ENCODE data around the gene PRSS57. TPM values are rescaled to one million over a fixed set of nuclear protein-coding genes. Genes with fewer than 3 reads are reported as not detected.

The PRSS57 gene
- total RNA-seq, 1 experiment from 2014 or later = not detected

- peaks cover 5% of the 10 kb centered on the region for H3K9me3 ChIP-seq (ENCODE audit: low read depth, low read length, poor library complexity, severe bottlenecking)
- intact Hi-C loops (cut with micrococcal nuclease; ENCODE audit: unreplicated experiment) = no loop called here
- H3K27me3 ChIP-seq (replicated peaks; ENCODE audit: insufficient read depth, low read depth, low read length, poor library complexity) = no peaks in the 10 kb centered on the region
- ChIA-PET POLR2A (ENCODE audit: low non-redundant PET) (no interaction called here), CTCF (no interaction called here)
- no TSS peak for BruUV-seq (replicated peaks)
- no peak for DNase-seq (ENCODE audit: low spot score)
- H3K4me3 ChIP-seq (ENCODE audit: low read depth, low read length, poor library complexity, severe bottlenecking) = no peak overlapping the region
- TF ChIP-seq CTCF (conservative IDR thresholded peaks at IDR 0.05; ENCODE audit: low read depth, low read length) (no peak), EZH2 (IDR thresholded peaks at IDR 0.05; ENCODE audit: borderline replicate concordance, low read depth, low read length, poor library complexity, severe bottlenecking) (no peak)
- H3K36me3 ChIP-seq (ENCODE audit: insufficient read depth, low read length, poor library complexity, severe bottlenecking) = no peaks in the 10 kb centered on the region
- no peak overlapping the region for H3K27ac ChIP-seq (ENCODE audit: low read depth, low read length, poor library complexity, severe bottlenecking)
- no peaks in the 10 kb centered on the region for H3K4me1 ChIP-seq (ENCODE audit: insufficient read depth, low read length, poor library complexity, severe bottlenecking)
Observed at GRCh38 chr19:719636-720344, 24.5 kb upstream of the PRSS57 start.

- ChIA-PET POLR2A (ENCODE audit: low non-redundant PET) (no interaction called here), CTCF (no interaction called here)
- Histone ChIP-seq H3K36me3 (ENCODE audit: insufficient read depth, low read length, poor library complexity, severe bottlenecking) (no peaks in the 10 kb centered on the region), H3K4me3 (ENCODE audit: low read depth, low read length, poor library complexity, severe bottlenecking) (no peak overlapping the region), H3K4me1 (ENCODE audit: insufficient read depth, low read length, poor library complexity, severe bottlenecking) (no peaks in the 10 kb centered on the region), H3K27me3 (replicated peaks; ENCODE audit: insufficient read depth, low read depth, low read length, poor library complexity) (no peaks in the 10 kb centered on the region), H3K9me3 (ENCODE audit: low read depth, low read length, poor library complexity, severe bottlenecking) (peaks cover 5% of the 10 kb centered on the region), H3K27ac (ENCODE audit: low read depth, low read length, poor library complexity, severe bottlenecking) (no peak overlapping the region)
- intact Hi-C loops (cut with micrococcal nuclease; ENCODE audit: unreplicated experiment) = no loop called here
- no TSS peak for BruUV-seq (replicated peaks)
- TF ChIP-seq CTCF (conservative IDR thresholded peaks at IDR 0.05; ENCODE audit: low read depth, low read length) (no peak), EZH2 (IDR thresholded peaks at IDR 0.05; ENCODE audit: borderline replicate concordance, low read depth, low read length, poor library complexity, severe bottlenecking) (no peak)
- no peak for DNase-seq (ENCODE audit: low spot score)
Observed at GRCh38 chr19:718991-719512, 23.8 kb upstream of the PRSS57 start.

- DNase-seq (ENCODE audit: low spot score) = no peak
- Histone ChIP-seq H3K4me1 (ENCODE audit: insufficient read depth, low read length, poor library complexity, severe bottlenecking) (no peaks in the 10 kb centered on the region), H3K27me3 (replicated peaks; ENCODE audit: insufficient read depth, low read depth, low read length, poor library complexity) (no peaks in the 10 kb centered on the region), H3K9me3 (ENCODE audit: low read depth, low read length, poor library complexity, severe bottlenecking) (peaks cover 5% of the 10 kb centered on the region), H3K36me3 (ENCODE audit: insufficient read depth, low read length, poor library complexity, severe bottlenecking) (no peaks in the 10 kb centered on the region), H3K4me3 (ENCODE audit: low read depth, low read length, poor library complexity, severe bottlenecking) (no peak overlapping the region), H3K27ac (ENCODE audit: low read depth, low read length, poor library complexity, severe bottlenecking) (no peak overlapping the region)
- BruUV-seq (replicated peaks) = no TSS peak
- intact Hi-C loops (cut with micrococcal nuclease; ENCODE audit: unreplicated experiment) = no loop called here
- ChIA-PET CTCF (no interaction called here), POLR2A (ENCODE audit: low non-redundant PET) (interaction anchor here (0.6 kb wide), 1 partner anchor 22 kb away, joined by 24 read pairs; no protein-coding TSS in a partner anchor)
- TF ChIP-seq CTCF (conservative IDR thresholded peaks at IDR 0.05; ENCODE audit: low read depth, low read length) = no peak
- no peak for TF ChIP-seq EZH2 (IDR thresholded peaks at IDR 0.05; ENCODE audit: borderline replicate concordance, low read depth, low read length, poor library complexity, severe bottlenecking)
Observed at GRCh38 chr19:718251-718951, 23.1 kb upstream of the PRSS57 start.

Measured in A673 (cell line).